IPS DF 6.9 (cell line): ENCODE data around the gene DYNC1H1.

Experiments used
- DNase-seq: peaks from one replicate; pipeline ENCODE4 v3.0.0-alpha.2; 2013; ENCODE audit warnings: low read depth, low spot score
- H3K27ac ChIP-seq: one replicate; pipeline ENCODE4 v1.5.1; 2013; ENCODE audit warnings: low read length, control low read depth
- H3K27me3 ChIP-seq: 2 replicates; pipeline ENCODE4 v1.6.1; 2013; ENCODE audit warnings: mild to moderate bottlenecking, low read length; ENCODE audit not compliant: control insufficient read depth, insufficient read depth
- H3K36me3 ChIP-seq: 2 replicates; pipeline ENCODE4 v1.6.1; 2013; ENCODE audit warnings: low read length; ENCODE audit not compliant: control insufficient read depth, insufficient read depth
- H3K4me1 ChIP-seq: 2 replicates; pipeline ENCODE4 v1.6.1; 2013; ENCODE audit warnings: low read length; ENCODE audit not compliant: control insufficient read depth, insufficient read depth
- H3K4me3 ChIP-seq: 2 replicates; pipeline ENCODE4 v1.5.1; 2013; ENCODE audit warnings: mild to moderate bottlenecking, low read length
- H3K9me3 ChIP-seq: 2 replicates; pipeline ENCODE4 v1.6.1; 2013; ENCODE audit warnings: low read length, inconsistent platforms; ENCODE audit not compliant: control insufficient read depth, insufficient read depth
- WGBS: extraction: QIAGEN DNeasy Blood & Tissue Kit; methylation state at CpG from one replicate; pipeline ENCODE4 v1.1.7; 2013; ENCODE audit warnings: mixed read lengths, missing lambda C conversion rate; ENCODE audit not compliant: insufficient read length, insufficient coverage; 5-methylcytosine and 5-hydroxymethylcytosine counted together

Gene DYNC1H1

DNA sequence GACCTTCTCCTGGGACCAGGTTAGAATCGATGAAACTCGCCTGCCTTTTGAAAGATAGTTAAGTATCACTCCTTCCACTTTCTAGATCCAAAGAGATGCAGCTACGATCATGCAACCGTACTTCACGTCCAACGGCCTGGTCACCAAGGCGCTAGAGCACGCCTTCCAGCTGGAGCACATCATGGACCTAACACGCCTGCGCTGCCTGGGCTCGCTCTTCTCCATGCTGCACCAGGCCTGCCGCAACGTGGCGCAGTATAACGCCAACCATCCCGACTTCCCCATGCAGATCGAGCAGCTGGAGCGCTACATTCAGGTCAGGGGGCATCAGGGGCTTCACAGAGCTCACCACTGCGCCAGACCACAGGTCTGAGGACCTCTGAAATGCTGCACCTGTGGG lies 51.4 kb downstream of the DYNC1H1 start:
- no peak overlapping the region for H3K4me3 ChIP-seq
- H3K4me1 ChIP-seq = no peaks in the 10 kb centered on the region; the same call in 1 of the 2 replicates
- peaks cover 69% of the 10 kb centered on the region for H3K36me3 ChIP-seq
- no peaks in the 10 kb centered on the region for H3K9me3 ChIP-seq
- no peaks in the 10 kb centered on the region for H3K27me3 ChIP-seq
- no CpG with 5 or more reads among the region's 19 CpGs for WGBS
- no peak overlapping the region for H3K27ac ChIP-seq
- DNase-seq = no peak

DNA sequence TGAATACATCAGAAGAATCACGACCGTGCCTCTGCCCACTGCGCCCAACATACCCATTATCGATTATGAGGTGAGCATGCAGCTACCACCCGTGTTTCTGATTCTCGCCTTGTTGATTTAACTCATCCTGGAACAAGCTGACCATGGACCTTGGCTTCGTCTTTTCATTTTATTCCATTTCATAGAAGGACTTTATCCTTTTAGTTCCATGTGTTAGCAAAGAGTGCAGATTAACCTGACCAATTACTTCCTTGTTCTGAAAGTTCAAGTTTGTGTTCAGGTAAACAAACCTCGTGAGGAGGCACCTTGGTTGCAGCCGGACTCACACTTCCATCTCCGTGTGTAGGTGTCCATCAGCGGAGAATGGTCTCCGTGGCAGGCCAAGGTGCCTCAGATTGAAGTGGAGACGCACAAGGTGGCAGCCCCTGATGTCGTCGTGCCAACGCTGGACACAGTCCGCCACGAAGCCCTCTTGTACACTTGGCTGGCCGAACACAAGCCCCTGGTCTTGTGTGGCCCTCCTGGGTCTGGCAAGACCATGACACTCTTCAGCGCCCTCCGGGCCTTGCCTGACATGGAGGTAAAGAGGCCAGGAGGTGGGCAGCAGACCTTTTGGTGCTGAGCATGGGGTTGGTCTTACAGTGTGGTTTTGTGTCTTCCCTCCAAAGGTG lies 52.2 kb downstream of the DYNC1H1 start:
- no CpG with 5 or more reads among the region's 21 CpGs for WGBS
- H3K9me3 ChIP-seq = no peaks in the 10 kb centered on the region
- H3K36me3 ChIP-seq = peaks cover 70% of the 10 kb centered on the region
- no peak for DNase-seq
- no peak overlapping the region for H3K27ac ChIP-seq
- no peak overlapping the region for H3K4me3 ChIP-seq
- no peaks in the 10 kb centered on the region; the same call in 1 of the 2 replicates for H3K4me1 ChIP-seq
- no peaks in the 10 kb centered on the region for H3K27me3 ChIP-seq

- H3K4me1 ChIP-seq = no peaks in the 10 kb centered on the region; the same call in 1 of the 2 replicates
- no peak for DNase-seq
- H3K27ac ChIP-seq = no peak overlapping the region
- no CpG with 5 or more reads among the region's 19 CpGs for WGBS
- H3K4me3 ChIP-seq = no peak overlapping the region
- H3K36me3 ChIP-seq = peaks cover 69% of the 10 kb centered on the region
- no peaks in the 10 kb centered on the region for H3K9me3 ChIP-seq
- no peaks in the 10 kb centered on the region for H3K27me3 ChIP-seq
These were observed 53.9 kb downstream of the DYNC1H1 start for GRCh38 chr14:102018251-102018650.

- 100% methylated on average over 1 of the region's 9 CpGs for WGBS
- Histone ChIP-seq H3K27ac (no peak overlapping the region), H3K4me3 (no peak overlapping the region), H3K4me1 (no peaks in the 10 kb centered on the region; the same call in 1 of the 2 replicates), H3K27me3 (no peaks in the 10 kb centered on the region), H3K9me3 (no peaks in the 10 kb centered on the region), H3K36me3 (peaks cover 67% of the 10 kb centered on the region)
- no peak for DNase-seq
These were observed 54.7 kb downstream of the DYNC1H1 start for GRCh38 chr14:102019006-102019540.

GRCh38 chr14:102020058-102020971 lies 55.9 kb downstream of the DYNC1H1 start:
- DNase-seq = no peak
- Histone ChIP-seq H3K27me3 (no peaks in the 10 kb centered on the region), H3K36me3 (peaks cover 65% of the 10 kb centered on the region), H3K9me3 (no peaks in the 10 kb centered on the region), H3K4me3 (no peak overlapping the region), H3K4me1 (no peaks in the 10 kb centered on the region; the same call in 1 of the 2 replicates), H3K27ac (no peak overlapping the region)
- WGBS = no CpG with 5 or more reads among the region's 13 CpGs

- Histone ChIP-seq H3K27me3 (no peaks in the 10 kb centered on the region), H3K36me3 (peaks cover 45% of the 10 kb centered on the region), H3K4me3 (no peak overlapping the region), H3K9me3 (no peaks in the 10 kb centered on the region), H3K27ac (no peak overlapping the region), H3K4me1 (no peaks in the 10 kb centered on the region)
- no peak for DNase-seq
- no CpG with 5 or more reads among the region's 9 CpGs for WGBS
These were observed 62.6 kb downstream of the DYNC1H1 start for GRCh38 chr14:102026934-102027333.

GRCh38 chr14:102027951-102028350 lies 63.6 kb downstream of the DYNC1H1 start:
- H3K4me3 ChIP-seq = no peak overlapping the region
- no peaks in the 10 kb centered on the region for H3K4me1 ChIP-seq
- WGBS = no CpG with 5 or more reads among the region's 6 CpGs
- H3K9me3 ChIP-seq = no peaks in the 10 kb centered on the region
- no peak for DNase-seq
- peaks cover 49% of the 10 kb centered on the region for H3K36me3 ChIP-seq
- no peak overlapping the region for H3K27ac ChIP-seq
- no peaks in the 10 kb centered on the region for H3K27me3 ChIP-seq

GRCh38 chr14:102028733-102029132 lies 64.4 kb downstream of the DYNC1H1 start:
- Histone ChIP-seq H3K9me3 (no peaks in the 10 kb centered on the region), H3K4me3 (no peak overlapping the region), H3K27me3 (no peaks in the 10 kb centered on the region), H3K4me1 (no peaks in the 10 kb centered on the region), H3K36me3 (peaks cover 53% of the 10 kb centered on the region), H3K27ac (no peak overlapping the region)
- DNase-seq = no peak
- WGBS = no CpG with 5 or more reads among the region's 3 CpGs

DNA sequence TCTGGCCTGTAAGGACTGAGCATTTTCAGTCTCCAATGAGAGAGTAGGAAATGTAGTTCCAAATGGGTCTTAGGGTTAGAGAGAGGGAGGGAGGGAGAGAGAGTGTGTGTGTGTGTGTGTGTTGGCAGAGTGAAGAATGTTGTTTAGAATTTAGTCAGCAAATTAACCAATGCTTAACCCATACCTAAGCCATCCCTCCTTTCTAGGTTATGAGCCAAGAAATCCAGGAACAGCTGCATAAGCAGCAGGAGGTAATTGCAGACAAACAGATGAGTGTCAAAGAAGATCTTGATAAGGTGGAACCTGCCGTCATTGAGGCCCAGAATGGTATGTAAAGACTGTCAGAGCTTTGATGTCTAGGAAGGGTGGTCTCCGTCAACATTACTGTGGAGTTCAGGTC lies 65.6 kb downstream of the DYNC1H1 start:
- no peak overlapping the region for H3K27ac ChIP-seq
- no peaks in the 10 kb centered on the region for H3K27me3 ChIP-seq
- H3K9me3 ChIP-seq = no peaks in the 10 kb centered on the region
- H3K4me1 ChIP-seq = no peaks in the 10 kb centered on the region
- peaks cover 54% of the 10 kb centered on the region for H3K36me3 ChIP-seq
- no CpG with 5 or more reads among the region's 2 CpGs for WGBS
- no peak overlapping the region for H3K4me3 ChIP-seq
- no peak for DNase-seq

DNA sequence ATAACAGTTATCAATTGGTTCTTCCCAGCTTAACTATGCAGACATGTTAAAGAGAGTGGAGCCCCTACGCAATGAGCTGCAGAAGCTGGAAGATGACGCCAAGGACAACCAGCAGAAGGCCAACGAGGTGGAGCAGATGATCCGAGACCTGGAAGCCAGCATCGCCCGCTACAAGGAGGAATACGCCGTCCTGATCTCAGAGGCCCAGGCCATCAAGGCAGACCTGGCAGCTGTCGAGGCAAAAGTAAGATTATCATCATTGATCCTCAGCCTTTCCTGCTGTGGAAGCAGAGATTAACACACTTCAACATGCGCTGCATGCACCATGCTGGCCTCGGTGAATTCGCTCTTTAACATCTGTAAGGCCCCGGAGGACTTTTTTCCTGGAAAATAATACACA lies 68.9 kb downstream of the DYNC1H1 start:
- peaks cover 54% of the 10 kb centered on the region for H3K36me3 ChIP-seq
- no CpG with 5 or more reads among the region's 13 CpGs for WGBS
- no peak for DNase-seq

More for the DNA sequence above, 68.9 kb downstream of the DYNC1H1 start:
- Histone ChIP-seq H3K27me3 (no peaks in the 10 kb centered on the region), H3K9me3 (no peaks in the 10 kb centered on the region), H3K4me1 (no peaks in the 10 kb centered on the region), H3K27ac (no peak overlapping the region), H3K4me3 (no peak overlapping the region)
